Neural cell (in vitro differentiated cells): Measurements from ENCODE around the gene FARP1. TPM values are rescaled to one million over a fixed set of nuclear protein-coding genes. Genes with fewer than 3 reads are reported as not detected.

Experiments
- H2AFZ ChIP-seq: fragments of 200-600, 300-800 bp; sonication (generic), shearing (Covaris generic); 2 replicates; pipeline ENCODE4 v1.6.0; 2014; ENCODE audit warnings: low read depth, mild to moderate bottlenecking, antibody characterized with exemption, low read length, moderate library complexity
- H3F3A ChIP-seq: fragments of 200-600 bp; shearing (Covaris generic); 2 replicates; pipeline ENCODE4 v1.6.1; 2016; ENCODE audit warnings: mild to moderate bottlenecking, moderate library complexity, mixed read lengths, antibody characterized with exemption, low read length; ENCODE audit not compliant: insufficient read depth, poor library complexity, severe bottlenecking
- H3K27ac ChIP-seq: fragments of 200-600, 300-800 bp; sonication (generic), shearing (Covaris generic); 2 replicates; pipeline ENCODE4 v1.5.1; 2014; ENCODE audit warnings: mild to moderate bottlenecking, low read length, moderate library complexity
- H3K27me3 ChIP-seq: fragments of 300-800, 200-600 bp; sonication (generic), shearing (Covaris generic); 2 replicates; pipeline ENCODE4 v1.6.0; 2014; ENCODE audit warnings: mild to moderate bottlenecking, low read depth, low read length, moderate library complexity; ENCODE audit not compliant: insufficient read depth
- H3K36me3 ChIP-seq: fragments of 300-800, 200-600 bp; sonication (generic), shearing (Covaris generic); 2 replicates; pipeline ENCODE4 v1.5.1; 2014; ENCODE audit warnings: mild to moderate bottlenecking, antibody characterized with exemption, low read length, moderate library complexity; ENCODE audit not compliant: insufficient read depth
- H3K4me2 ChIP-seq: fragments of 300-800, 200-600 bp; sonication (generic), shearing (Covaris generic); 2 replicates; pipeline ENCODE4 v1.6.0; 2014; ENCODE audit warnings: mild to moderate bottlenecking, low read length
- H3K4me3 ChIP-seq: fragments of 300-800, 200-600 bp; sonication (generic), shearing (Covaris generic); 2 replicates; pipeline ENCODE4 v1.5.1; 2014; ENCODE audit warnings: mild to moderate bottlenecking, low read length, moderate library complexity
- H3K79me2 ChIP-seq: fragments of 200-600 bp; shearing (Covaris generic); replicated peaks from 2 replicates; pipeline ENCODE4 v1.6.0; 2014; ENCODE audit warnings: mild to moderate bottlenecking, low read length, moderate library complexity; ENCODE audit not compliant: insufficient read depth
- H3K9ac ChIP-seq: fragments of 300-800, 200-600 bp; sonication (generic), shearing (Covaris generic); 2 replicates; pipeline ENCODE4 v1.6.1; 2016; ENCODE audit warnings: mild to moderate bottlenecking, low read length, mixed read lengths
- H3K9me2 ChIP-seq: fragments of 200-600 bp; shearing (Covaris generic); 2 replicates; pipeline ENCODE4 v1.6.1; 2016; ENCODE audit warnings: mild to moderate bottlenecking, low read length, mixed read lengths; ENCODE audit not compliant: insufficient read depth
- H3K9me3 ChIP-seq: fragments of 200-600, 300-800 bp; sonication (generic), shearing (Covaris generic); 2 replicates; pipeline ENCODE4 v1.6.1; 2016; ENCODE audit warnings: mild to moderate bottlenecking, mixed run types, low read length, moderate library complexity, mixed read lengths
- H4K20me1 ChIP-seq: fragments of 200-600 bp; shearing (Covaris generic); 2 replicates; pipeline ENCODE4 v1.6.1; 2016; ENCODE audit warnings: mild to moderate bottlenecking, mixed run types; ENCODE audit not compliant: insufficient read depth
- EP300 ChIP-seq: fragments of 450-650 bp; conservative IDR thresholded peaks from 2 replicates; pipeline ENCODE4 v1.6.1; 2014; ENCODE audit warnings: antibody characterized with exemption, mild to moderate bottlenecking, moderate library complexity; ENCODE audit not compliant: poor library complexity, severe bottlenecking
- EZH2 ChIP-seq: fragments of 200-600, 300-800 bp; shearing (Covaris generic), sonication (generic); IDR thresholded peaks from 2 replicates; pipeline ENCODE4 v1.6.1; 2014; ENCODE audit warnings: antibody characterized with exemption, low read length, borderline replicate concordance, mild to moderate bottlenecking; ENCODE audit not compliant: insufficient read depth, poor library complexity, severe bottlenecking
- MXI1 ChIP-seq: fragments of 450-650 bp; conservative IDR thresholded peaks from 2 replicates; pipeline ENCODE4 v1.6.1; 2014; ENCODE audit warnings: antibody characterized with exemption, mild to moderate bottlenecking; ENCODE audit not compliant: poor library complexity, severe bottlenecking
- POLR2AphosphoS5 ChIP-seq: IDR thresholded peaks from 2 replicates; pipeline ENCODE4 v1.6.1; 2012
- RAD21 ChIP-seq: fragments of 450-650 bp; conservative IDR thresholded peaks from 2 replicates; pipeline ENCODE4 v1.6.1; 2014; ENCODE audit warnings: antibody characterized with exemption, mild to moderate bottlenecking, moderate library complexity
- SMC3 ChIP-seq: fragments of 450-650 bp; conservative IDR thresholded peaks from 2 replicates; pipeline ENCODE4 v1.6.1; 2014; ENCODE audit warnings: antibody characterized with exemption, mild to moderate bottlenecking, moderate library complexity; ENCODE audit not compliant: poor library complexity
- TAF1 ChIP-seq: IDR thresholded peaks from 2 replicates; pipeline ENCODE4 v1.6.1; 2012; ENCODE audit warnings: low read depth
- polyA plus RNA-seq: library from polyadenylated mRNA; depleted of rRNA; stranded (reverse); fragments of >200 nt; gene quantifications from 2 replicates; pipeline ENCODE4 v1.2.3, GENCODE V29; 2014
- TF ChIP-seq, protein P1 (sequence below): IDR thresholded peaks from 2 replicates; pipeline ENCODE4 v1.6.1; 2012; ENCODE audit warnings: borderline replicate concordance
- TF ChIP-seq, protein P2 (sequence below): fragments of 450-650 bp; IDR thresholded peaks from 2 replicates; pipeline ENCODE4 v1.5.1; 2014; ENCODE audit warnings: antibody characterized with exemption, mild to moderate bottlenecking, moderate library complexity; ENCODE audit not compliant: poor library complexity, severe bottlenecking

Gene FARP1
- polyA plus RNA-seq, 1 donor from 2014 or later: 19.7 TPM

GRCh38 chr13:98460516-98460915 lies 317.6 kb downstream of the FARP1 start:
- Histone ChIP-seq H3K36me3 (no peaks in the 10 kb centered on the region), H3K4me2 (no peak overlapping the region), H3K79me2 (no peaks in the 10 kb centered on the region), H3K27me3 (no peaks in the 10 kb centered on the region), H3K27ac (no peak overlapping the region), H3K9me3 (no peaks in the 10 kb centered on the region), H3K9me2 (no peaks in the 10 kb centered on the region), H3K9ac (no peak overlapping the region), H4K20me1 (no peaks in the 10 kb centered on the region), H2AFZ (no peak overlapping the region), H3K4me3 (no peak overlapping the region), H3F3A (no peaks in the 10 kb centered on the region)
- no peak for TF ChIP-seq TAF1
- no peak for TF ChIP-seq SMC3
- no peak for TF ChIP-seq MXI1
- no peak for TF ChIP-seq EP300
- no peak for TF ChIP-seq POLR2AphosphoS5
- TF ChIP-seq, protein P1, sequence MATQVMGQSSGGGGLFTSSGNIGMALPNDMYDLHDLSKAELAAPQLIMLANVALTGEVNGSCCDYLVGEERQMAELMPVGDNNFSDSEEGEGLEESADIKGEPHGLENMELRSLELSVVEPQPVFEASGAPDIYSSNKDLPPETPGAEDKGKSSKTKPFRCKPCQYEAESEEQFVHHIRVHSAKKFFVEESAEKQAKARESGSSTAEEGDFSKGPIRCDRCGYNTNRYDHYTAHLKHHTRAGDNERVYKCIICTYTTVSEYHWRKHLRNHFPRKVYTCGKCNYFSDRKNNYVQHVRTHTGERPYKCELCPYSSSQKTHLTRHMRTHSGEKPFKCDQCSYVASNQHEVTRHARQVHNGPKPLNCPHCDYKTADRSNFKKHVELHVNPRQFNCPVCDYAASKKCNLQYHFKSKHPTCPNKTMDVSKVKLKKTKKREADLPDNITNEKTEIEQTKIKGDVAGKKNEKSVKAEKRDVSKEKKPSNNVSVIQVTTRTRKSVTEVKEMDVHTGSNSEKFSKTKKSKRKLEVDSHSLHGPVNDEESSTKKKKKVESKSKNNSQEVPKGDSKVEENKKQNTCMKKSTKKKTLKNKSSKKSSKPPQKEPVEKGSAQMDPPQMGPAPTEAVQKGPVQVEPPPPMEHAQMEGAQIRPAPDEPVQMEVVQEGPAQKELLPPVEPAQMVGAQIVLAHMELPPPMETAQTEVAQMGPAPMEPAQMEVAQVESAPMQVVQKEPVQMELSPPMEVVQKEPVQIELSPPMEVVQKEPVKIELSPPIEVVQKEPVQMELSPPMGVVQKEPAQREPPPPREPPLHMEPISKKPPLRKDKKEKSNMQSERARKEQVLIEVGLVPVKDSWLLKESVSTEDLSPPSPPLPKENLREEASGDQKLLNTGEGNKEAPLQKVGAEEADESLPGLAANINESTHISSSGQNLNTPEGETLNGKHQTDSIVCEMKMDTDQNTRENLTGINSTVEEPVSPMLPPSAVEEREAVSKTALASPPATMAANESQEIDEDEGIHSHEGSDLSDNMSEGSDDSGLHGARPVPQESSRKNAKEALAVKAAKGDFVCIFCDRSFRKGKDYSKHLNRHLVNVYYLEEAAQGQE: no peak
- TF ChIP-seq, protein P2, sequence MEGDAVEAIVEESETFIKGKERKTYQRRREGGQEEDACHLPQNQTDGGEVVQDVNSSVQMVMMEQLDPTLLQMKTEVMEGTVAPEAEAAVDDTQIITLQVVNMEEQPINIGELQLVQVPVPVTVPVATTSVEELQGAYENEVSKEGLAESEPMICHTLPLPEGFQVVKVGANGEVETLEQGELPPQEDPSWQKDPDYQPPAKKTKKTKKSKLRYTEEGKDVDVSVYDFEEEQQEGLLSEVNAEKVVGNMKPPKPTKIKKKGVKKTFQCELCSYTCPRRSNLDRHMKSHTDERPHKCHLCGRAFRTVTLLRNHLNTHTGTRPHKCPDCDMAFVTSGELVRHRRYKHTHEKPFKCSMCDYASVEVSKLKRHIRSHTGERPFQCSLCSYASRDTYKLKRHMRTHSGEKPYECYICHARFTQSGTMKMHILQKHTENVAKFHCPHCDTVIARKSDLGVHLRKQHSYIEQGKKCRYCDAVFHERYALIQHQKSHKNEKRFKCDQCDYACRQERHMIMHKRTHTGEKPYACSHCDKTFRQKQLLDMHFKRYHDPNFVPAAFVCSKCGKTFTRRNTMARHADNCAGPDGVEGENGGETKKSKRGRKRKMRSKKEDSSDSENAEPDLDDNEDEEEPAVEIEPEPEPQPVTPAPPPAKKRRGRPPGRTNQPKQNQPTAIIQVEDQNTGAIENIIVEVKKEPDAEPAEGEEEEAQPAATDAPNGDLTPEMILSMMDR: no peak
- no peak for TF ChIP-seq EZH2
- TF ChIP-seq RAD21: no peak

DNA sequence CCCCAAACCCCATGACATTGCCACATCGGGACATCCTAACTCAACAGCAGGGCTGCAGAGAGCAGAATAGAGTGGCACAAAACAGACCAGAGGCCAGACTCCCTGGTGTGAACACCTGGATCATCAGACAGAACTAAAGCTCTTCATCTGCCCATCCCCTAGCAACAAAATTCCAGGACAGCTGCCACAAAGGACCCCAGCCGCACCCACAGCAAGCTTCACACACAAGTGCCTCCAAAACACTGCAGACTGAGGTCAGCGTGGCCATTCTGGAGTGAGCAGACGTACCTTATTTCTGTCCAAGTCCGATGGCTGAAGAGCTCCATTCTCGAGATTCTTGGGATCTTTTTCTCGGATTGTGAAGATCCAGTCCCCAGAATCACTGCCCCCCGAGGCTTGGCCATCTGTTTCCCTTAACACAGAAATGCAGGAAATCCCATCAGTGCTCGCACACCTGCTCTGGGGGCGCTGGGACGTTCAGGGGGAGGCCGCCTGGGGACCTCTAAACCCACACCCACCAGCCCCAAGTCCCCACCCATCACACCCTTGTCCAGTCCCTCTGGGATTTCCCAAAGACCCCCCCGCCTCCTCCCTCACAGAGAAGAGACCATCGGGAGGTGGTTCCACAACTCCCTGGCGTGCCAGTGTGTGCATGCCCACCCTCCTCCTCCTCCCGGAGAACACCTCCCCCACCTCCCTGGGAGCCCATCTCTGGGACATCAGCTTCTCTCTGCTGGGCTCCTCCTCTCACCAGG lies 318.8 kb downstream of the FARP1 start:
- no peak overlapping the region for H2AFZ ChIP-seq
- H3F3A ChIP-seq: no peaks in the 10 kb centered on the region
- H3K79me2 ChIP-seq: no peaks in the 10 kb centered on the region
- TF ChIP-seq EP300: no peak
- no peak for TF ChIP-seq EZH2
- TF ChIP-seq, protein P2: no peak
- no peak for TF ChIP-seq RAD21
- no peak for TF ChIP-seq POLR2AphosphoS5
- TF ChIP-seq SMC3: no peak
- no peak for TF ChIP-seq TAF1
- TF ChIP-seq, protein P1: no peak
- no peak for TF ChIP-seq MXI1
- H3K27ac ChIP-seq: no peak overlapping the region
- H3K9ac ChIP-seq: no peak overlapping the region
- H3K36me3 ChIP-seq: no peaks in the 10 kb centered on the region
- no peaks in the 10 kb centered on the region for H3K9me2 ChIP-seq
- no peak overlapping the region for H3K4me2 ChIP-seq
- no peaks in the 10 kb centered on the region for H3K9me3 ChIP-seq
- H3K4me3 ChIP-seq: no peak overlapping the region
- no peaks in the 10 kb centered on the region for H4K20me1 ChIP-seq
- no peaks in the 10 kb centered on the region for H3K27me3 ChIP-seq
